GM12892 (cell line): ENCODE results near the gene OOSP2. TPM values are rescaled to one million over a fixed set of nuclear protein-coding genes. Genes with fewer than 3 reads are reported as not detected.
"Not testable (repeated sequence)": the region's sequence is repeated elsewhere in the genome, so short reads cannot be mapped to it uniquely, and the experiment has no call there.

Source experiments
- DNase-seq: peaks from one replicate; pipeline ENCODE4 v3.0.0; 2011; ENCODE audit not compliant: insufficient read length
- FAIRE-seq: peaks from 2 replicates; lab custom pipeline; 2011; peaks lifted over from hg19 to GRCh38; lab: Jason Lieb, UNC
- POLR2A ChIP-seq: IDR thresholded peaks from 2 replicates; pipeline ENCODE4 v1.6.1; 2011; ENCODE audit warnings: low read depth, low read length, control low read depth
- POLR2AphosphoS5 ChIP-seq: IDR thresholded peaks from 2 replicates; pipeline ENCODE4 v1.6.1; 2011; ENCODE audit warnings: low read depth, low read length, control low read depth
- TAF1 ChIP-seq: IDR thresholded peaks from 2 replicates; pipeline ENCODE4 v1.6.1; 2011; ENCODE audit warnings: low read depth, mild to moderate bottlenecking, control low read depth, low read length, borderline replicate concordance
- polyA plus RNA-seq: library from polyadenylated mRNA; unstranded; fragments of >200 nt; gene quantifications from one replicate; pipeline ENCODE4 v1.2.1, GENCODE V29; 2012; ENCODE audit warnings: missing spikeins, inconsistent platforms; ENCODE audit not compliant: missing spikeins

The OOSP2 gene
- polyA plus RNA-seq: not detected

- no peak for FAIRE-seq
- no peak for DNase-seq
- no peak for TF ChIP-seq POLR2AphosphoS5
- TF ChIP-seq POLR2A: no peak
- TF ChIP-seq TAF1: no peak
Observed at GRCh38 chr11:60040109-60040508, at the start of gene OOSP2. TSS of gene OOSP2 (plus strand) at chr11:60040409. CDS start at chr11:60040460, 51 bp downstream.

GRCh38 chr11:59990421-59990820, 49.8 kb upstream of the OOSP2 start:
- no peak for DNase-seq
- no peak for FAIRE-seq
- TF ChIP-seq POLR2AphosphoS5 (no peak), POLR2A (no peak), TAF1 (no peak)

GRCh38 chr11:59992425-59992824, 47.8 kb upstream of the OOSP2 start:
- FAIRE-seq (no peak), DNase-seq (no peak)
- TF ChIP-seq POLR2AphosphoS5 (no peak), TAF1 (no peak), POLR2A (no peak)

- TF ChIP-seq TAF1 (no peak), POLR2A (no peak), POLR2AphosphoS5 (no peak)
- DNase-seq (no peak), FAIRE-seq (no peak)
Observed at GRCh38 chr11:59997800-59998199, 42.4 kb upstream of the OOSP2 start.

GRCh38 chr11:59999691-60000090, 40.5 kb upstream of the OOSP2 start:
- no peak for TF ChIP-seq POLR2AphosphoS5
- no peak for TF ChIP-seq POLR2A
- TF ChIP-seq TAF1: no peak
- no peak for DNase-seq
- FAIRE-seq: no peak

- no peak for TF ChIP-seq TAF1
- no peak for DNase-seq
- FAIRE-seq: no peak
Observed at GRCh38 chr11:60003729-60004128, 36.5 kb upstream of the OOSP2 start.

- DNase-seq (no peak), FAIRE-seq (no peak)
- no peak for TF ChIP-seq POLR2A
- no peak for TF ChIP-seq TAF1
- no peak for TF ChIP-seq POLR2AphosphoS5
Observed at GRCh38 chr11:60005360-60005759, 34.8 kb upstream of the OOSP2 start.

GRCh38 chr11:60016881-60017280, 23.3 kb upstream of the OOSP2 start, which contains the start of gene OOSP4B:
TSS of gene OOSP4B (plus strand) at chr11:60017181.
- DNase-seq (no peak), FAIRE-seq (no peak)
- TF ChIP-seq POLR2AphosphoS5 (no peak), TAF1 (no peak), POLR2A (no peak)

- no peak for DNase-seq
- no peak for FAIRE-seq
- TF ChIP-seq TAF1: no peak
- TF ChIP-seq POLR2A: no peak
- no peak for TF ChIP-seq POLR2AphosphoS5
Observed at GRCh38 chr11:60018058-60018457, 22.2 kb upstream of the OOSP2 start.

- DNase-seq, FAIRE-seq: not testable (repeated sequence)
Observed at GRCh38 chr11:60020376-60020775, 19.8 kb upstream of the OOSP2 start.

GRCh38 chr11:60029015-60029632, 11.1 kb upstream of the OOSP2 start:
- no peak for FAIRE-seq
- TF ChIP-seq TAF1 (no peak), POLR2A (no peak), POLR2AphosphoS5 (no peak)
- DNase-seq: no peak

- not testable (repeated sequence) for FAIRE-seq, DNase-seq
Observed at GRCh38 chr11:60050422-60050821, 10.2 kb downstream of the OOSP2 start.

GRCh38 chr11:60050839-60051238, 10.6 kb downstream of the OOSP2 start:
- not testable (repeated sequence) for DNase-seq, FAIRE-seq
